A673 (cell line): ENCODE data around the gene NLRP9. TPM values are rescaled to one million over a fixed set of nuclear protein-coding genes. Genes with fewer than 3 reads are reported as not detected.

ENCODE experiments used
- BruUV-seq: library from RNA; stranded (reverse); fragments of 400-500 nt; replicated peaks from 2 replicates; lab custom pipeline; 2021; lab: Mats Ljungman, UMichigan
- CTCF ChIA-PET: fragments of 300-600 bp; sonication (Branson Sonifier 250); formaldehyde crosslinking; loops from one replicate; lab custom pipeline; 2022; ENCODE audit warnings: antibody characterized with exemption; lab: Charles Lee
- POLR2A ChIA-PET: fragments of 300-600 bp; sonication (Branson Sonifier 250); formaldehyde crosslinking; loops from one replicate; lab custom pipeline; 2022; ENCODE audit warnings: antibody characterized with exemption; ENCODE audit not compliant: low non-redundant PET; lab: Charles Lee
- DNase-seq: peaks from one replicate; pipeline ENCODE4 v3.0.0-alpha.2; 2015; ENCODE audit warnings: low spot score
- H3K27ac ChIP-seq: fragments of 200-600 bp; sonication (generic); 2 replicates; pipeline ENCODE4 v1.5.1; 2016; ENCODE audit warnings: mixed run types, low read depth, mild to moderate bottlenecking, mixed read lengths, antibody characterized with exemption, low read length; ENCODE audit not compliant: poor library complexity, severe bottlenecking
- H3K27me3 ChIP-seq: fragments of 200-600 bp; sonication (generic); replicated peaks from 2 replicates; pipeline ENCODE4 v1.6.1; 2017; ENCODE audit warnings: mixed run types, low read depth, mild to moderate bottlenecking, mixed read lengths, antibody characterized with exemption, low read length; ENCODE audit not compliant: insufficient read depth, poor library complexity
- H3K36me3 ChIP-seq: fragments of 200-600 bp; sonication (generic); 2 replicates; pipeline ENCODE4 v1.6.1; 2016; ENCODE audit warnings: mixed run types, mild to moderate bottlenecking, mixed read lengths, antibody characterized with exemption, low read length; ENCODE audit not compliant: insufficient read depth, poor library complexity, severe bottlenecking
- H3K4me1 ChIP-seq: fragments of 200-600 bp; sonication (generic); 2 replicates; pipeline ENCODE4 v1.6.1; 2017; ENCODE audit warnings: mixed run types, mild to moderate bottlenecking, mixed read lengths, antibody characterized with exemption, low read length; ENCODE audit not compliant: insufficient read depth, poor library complexity, severe bottlenecking
- H3K4me3 ChIP-seq: fragments of 200-600 bp; sonication (generic); 2 replicates; pipeline ENCODE4 v1.5.1; 2016; ENCODE audit warnings: low read depth, mixed run types, mild to moderate bottlenecking, mixed read lengths, low read length; ENCODE audit not compliant: poor library complexity, severe bottlenecking
- H3K9me3 ChIP-seq: fragments of 200-600 bp; sonication (generic); 2 replicates; pipeline ENCODE4 v1.6.1; 2016; ENCODE audit warnings: mixed run types, low read depth, mild to moderate bottlenecking, mixed read lengths, antibody characterized with exemption, low read length; ENCODE audit not compliant: poor library complexity, severe bottlenecking
- EZH2 ChIP-seq: fragments of 200-600 bp; sonication (generic); IDR thresholded peaks from 2 replicates; pipeline ENCODE4 v1.6.1; 2017; ENCODE audit warnings: borderline replicate concordance, low read depth, mild to moderate bottlenecking, mixed read lengths, antibody characterized with exemption, low read length; ENCODE audit not compliant: poor library complexity, severe bottlenecking
- intact Hi-C: fragments of 100-400 bp; cut with micrococcal nuclease; formaldehyde crosslinking; loops from one replicate; pipeline ENCODE4 v1.10.0; 2022; ENCODE audit not compliant: unreplicated experiment
- total RNA-seq: library from RNA; stranded (reverse); gene quantifications from 2 replicates; pipeline ENCODE4 v1.2.3, GENCODE V29; 2021
- TF ChIP-seq, protein P1 (sequence below): fragments of 300-800, 200-600 bp; sonication (generic); conservative IDR thresholded peaks from 2 replicates; pipeline ENCODE4 v1.5.1; 2017; ENCODE audit warnings: low read depth, mild to moderate bottlenecking, antibody characterized with exemption, low read length, moderate library complexity, mixed read lengths

The NLRP9 gene
- total RNA-seq, 1 experiment from 2014 or later, result not detected

DNA sequence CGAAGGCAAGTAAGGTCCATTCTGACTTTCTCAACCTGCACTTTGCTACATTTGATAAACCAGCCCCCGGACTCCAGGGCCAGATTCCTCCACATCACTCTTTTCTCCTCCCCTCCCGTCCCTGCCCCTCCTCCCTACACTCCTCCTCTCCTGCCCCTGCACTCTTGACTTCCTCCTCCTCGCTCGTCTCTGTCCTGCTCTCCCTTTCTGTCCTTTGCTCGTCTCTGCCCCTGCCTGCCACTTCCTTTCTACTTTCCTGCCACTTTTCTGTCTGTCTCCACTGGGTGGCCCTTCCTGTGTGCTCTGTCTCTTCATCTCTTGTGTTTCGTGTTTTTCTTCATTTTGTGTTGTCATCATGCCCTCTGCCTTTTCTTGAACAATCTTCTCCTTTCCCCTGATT lies 76.4 kb downstream of the NLRP9 start:
- Histone ChIP-seq H3K27me3 (no peaks in the 10 kb centered on the region), H3K4me3 (no peak overlapping the region), H3K9me3 (no peaks in the 10 kb centered on the region), H3K27ac (no peak overlapping the region), H3K4me1 (peaks cover 18% of the 10 kb centered on the region), H3K36me3 (peaks cover 71% of the 10 kb centered on the region)
- ChIA-PET POLR2A (no interaction called here), CTCF (no interaction called here)
- intact Hi-C loops, result no loop called here
- TF ChIP-seq, protein P1, sequence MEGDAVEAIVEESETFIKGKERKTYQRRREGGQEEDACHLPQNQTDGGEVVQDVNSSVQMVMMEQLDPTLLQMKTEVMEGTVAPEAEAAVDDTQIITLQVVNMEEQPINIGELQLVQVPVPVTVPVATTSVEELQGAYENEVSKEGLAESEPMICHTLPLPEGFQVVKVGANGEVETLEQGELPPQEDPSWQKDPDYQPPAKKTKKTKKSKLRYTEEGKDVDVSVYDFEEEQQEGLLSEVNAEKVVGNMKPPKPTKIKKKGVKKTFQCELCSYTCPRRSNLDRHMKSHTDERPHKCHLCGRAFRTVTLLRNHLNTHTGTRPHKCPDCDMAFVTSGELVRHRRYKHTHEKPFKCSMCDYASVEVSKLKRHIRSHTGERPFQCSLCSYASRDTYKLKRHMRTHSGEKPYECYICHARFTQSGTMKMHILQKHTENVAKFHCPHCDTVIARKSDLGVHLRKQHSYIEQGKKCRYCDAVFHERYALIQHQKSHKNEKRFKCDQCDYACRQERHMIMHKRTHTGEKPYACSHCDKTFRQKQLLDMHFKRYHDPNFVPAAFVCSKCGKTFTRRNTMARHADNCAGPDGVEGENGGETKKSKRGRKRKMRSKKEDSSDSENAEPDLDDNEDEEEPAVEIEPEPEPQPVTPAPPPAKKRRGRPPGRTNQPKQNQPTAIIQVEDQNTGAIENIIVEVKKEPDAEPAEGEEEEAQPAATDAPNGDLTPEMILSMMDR, result no peak
- no peak for TF ChIP-seq EZH2
- DNase-seq, result no peak
- no TSS peak for BruUV-seq

DNA sequence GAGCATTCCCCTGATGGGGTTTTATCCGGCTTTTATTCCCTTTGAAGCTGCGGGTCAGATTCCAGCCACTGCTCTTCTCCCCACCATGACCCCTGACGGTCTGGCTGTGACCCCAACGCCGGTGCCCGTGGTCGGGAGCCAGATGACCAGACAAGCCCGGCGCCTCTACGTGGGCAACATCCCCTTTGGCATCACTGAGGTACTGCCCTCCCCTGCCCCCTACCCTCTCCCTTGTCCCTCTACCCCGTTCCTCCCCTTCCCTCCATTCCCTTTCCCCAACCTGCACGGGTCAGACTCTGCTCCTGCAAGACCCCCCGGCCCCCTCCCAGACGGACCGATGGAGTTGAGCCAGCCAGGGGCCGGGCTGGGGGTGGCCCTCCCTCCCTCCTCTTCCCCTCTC lies 77.2 kb downstream of the NLRP9 start:
- Histone ChIP-seq H3K4me1 (peaks cover 18% of the 10 kb centered on the region), H3K36me3 (peaks cover 63% of the 10 kb centered on the region), H3K27ac (no peak overlapping the region), H3K4me3 (no peak overlapping the region), H3K27me3 (no peaks in the 10 kb centered on the region), H3K9me3 (no peaks in the 10 kb centered on the region)
- CTCF ChIA-PET, result no interaction called here
- TF ChIP-seq, protein P1, result no peak
- no peak for TF ChIP-seq EZH2
- DNase-seq, result no peak
- BruUV-seq, result no TSS peak
- intact Hi-C loops, result no loop called here
- POLR2A ChIA-PET, result no interaction called here

DNA sequence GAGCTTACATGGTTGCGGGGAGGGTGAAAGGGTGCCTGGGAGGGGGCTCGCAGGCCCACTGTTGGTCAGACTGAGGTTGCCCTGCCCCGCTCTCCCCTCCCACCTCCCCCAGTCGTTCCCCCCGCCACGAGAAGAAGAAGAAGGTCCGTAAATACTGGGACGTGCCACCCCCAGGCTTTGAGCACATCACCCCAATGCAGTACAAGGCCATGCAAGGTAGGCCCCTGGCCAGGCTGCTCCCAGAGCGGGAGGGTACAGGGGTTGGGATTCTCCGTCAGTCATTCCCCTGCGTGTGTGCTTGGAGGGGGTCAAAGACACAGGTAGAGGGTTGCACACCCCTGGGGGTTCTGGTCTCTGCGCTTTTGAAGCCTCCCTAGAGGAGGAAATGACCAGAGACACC lies 77.8 kb downstream of the NLRP9 start:
- H3K36me3 ChIP-seq, result peaks cover 64% of the 10 kb centered on the region

More for the DNA sequence above, 77.8 kb downstream of the NLRP9 start:
- H3K4me3 ChIP-seq, result no peak overlapping the region
- intact Hi-C loops, result no loop called here
- H3K9me3 ChIP-seq, result no peaks in the 10 kb centered on the region
- TF ChIP-seq, protein P1, result no peak
- TF ChIP-seq EZH2, result no peak
- BruUV-seq, result no TSS peak
- H3K27ac ChIP-seq, result no peak overlapping the region
- POLR2A ChIA-PET, result no interaction called here
- DNase-seq, result no peak
- CTCF ChIA-PET, result no interaction called here
- H3K4me1 ChIP-seq, result peaks cover 18% of the 10 kb centered on the region
- H3K27me3 ChIP-seq, result no peaks in the 10 kb centered on the region
